Measurements from ENCODE around the gene PRR3. TPM values are rescaled to one million over a fixed set of nuclear protein-coding genes. Genes with fewer than 3 reads are reported as not detected.
"Not testable (repeated sequence)": the region's sequence is repeated elsewhere in the genome, so short reads cannot be mapped to it uniquely, and the experiment has no call there.

The PRR3 gene
- total RNA-seq, 1 experiment from 2014 or later, result 7.9 TPM

GRCh38 chr6:30571075-30571761 lies 14.1 kb downstream of the PRR3 start, which contains the start of gene ABCF1:
TSS of gene ABCF1 (plus strand) at chr6:30571442. CDS start at chr6:30571488, 46 bp downstream.
- Histone ChIP-seq H3K27me3 (replicated peaks) (no peaks in the 10 kb centered on the region), H3K36me3 (peaks cover 26% of the 10 kb centered on the region), H3K4me3 (peak within 1 kb of the TSS; percentile 68), H3K27ac (peak within 1 kb of the TSS; percentile 83), H3K9me3 (replicated peaks) (no peaks in the 10 kb centered on the region), H3K4me1 (replicated peaks) (peaks cover 13% of the 10 kb centered on the region)
- peak; percentile 98 to 99 for DNase-seq (ENCODE audit: low read depth in 1 of 2, low spot score in 2 of 2)

- no peaks in the 10 kb centered on the region for H3K27me3 ChIP-seq (replicated peaks)
- DNase-seq (ENCODE audit: low read depth in 1 of 2, low spot score in 2 of 2), result no peak
Observed at GRCh38 chr6:30571762-30572082, 14.6 kb downstream of the PRR3 start.

GRCh38 chr6:30572148-30572547 lies 15.1 kb downstream of the PRR3 start:
- Histone ChIP-seq H3K27ac (peak overlapping the region; percentile 83; the same call in 1 of the 2 replicates), H3K27me3 (replicated peaks) (no peaks in the 10 kb centered on the region), H3K36me3 (peaks cover 35% of the 10 kb centered on the region), H3K9me3 (replicated peaks) (no peaks in the 10 kb centered on the region), H3K4me3 (peak overlapping the region; percentile 68), H3K4me1 (replicated peaks) (peaks cover 13% of the 10 kb centered on the region)
- DNase-seq (ENCODE audit: low read depth in 1 of 2, low spot score in 2 of 2), result no peak

More at GRCh38 chr6:30571762-30572082, 14.6 kb downstream of the PRR3 start:
- Histone ChIP-seq H3K4me1 (replicated peaks) (peaks cover 13% of the 10 kb centered on the region), H3K27ac (peak overlapping the region; percentile 83), H3K9me3 (replicated peaks) (no peaks in the 10 kb centered on the region), H3K4me3 (peak overlapping the region; percentile 68), H3K36me3 (peaks cover 31% of the 10 kb centered on the region)

GRCh38 chr6:30573113-30573512 lies 16.0 kb downstream of the PRR3 start:
- no peak for DNase-seq (ENCODE audit: low read depth in 1 of 2, low spot score in 2 of 2)
- Histone ChIP-seq H3K27me3 (replicated peaks) (no peaks in the 10 kb centered on the region), H3K9me3 (replicated peaks) (no peaks in the 10 kb centered on the region), H3K4me3 (no peak overlapping the region), H3K27ac (no peak overlapping the region), H3K36me3 (peaks cover 45% of the 10 kb centered on the region), H3K4me1 (replicated peaks) (peaks cover 13% of the 10 kb centered on the region)

- Histone ChIP-seq H3K4me1 (replicated peaks) (no peaks in the 10 kb centered on the region), H3K27ac (no peak overlapping the region), H3K4me3 (no peak overlapping the region), H3K27me3 (replicated peaks) (no peaks in the 10 kb centered on the region), H3K36me3 (peaks cover 80% of the 10 kb centered on the region), H3K9me3 (replicated peaks) (no peaks in the 10 kb centered on the region)
- no peak for DNase-seq (ENCODE audit: low read depth in 1 of 2, low spot score in 2 of 2)
Observed at GRCh38 chr6:30578051-30578450, 21.0 kb downstream of the PRR3 start.

GRCh38 chr6:30583921-30584320 lies 26.8 kb downstream of the PRR3 start:
- Histone ChIP-seq H3K4me3 (no peak overlapping the region), H3K36me3 (peaks cover 94% of the 10 kb centered on the region), H3K27me3 (replicated peaks) (no peaks in the 10 kb centered on the region), H3K9me3 (replicated peaks) (no peaks in the 10 kb centered on the region), H3K4me1 (replicated peaks) (no peaks in the 10 kb centered on the region), H3K27ac (no peak overlapping the region)
- no peak for DNase-seq (ENCODE audit: low read depth in 1 of 2, low spot score in 2 of 2)

- Histone ChIP-seq H3K4me1 (replicated peaks) (no peaks in the 10 kb centered on the region), H3K27ac (no peak overlapping the region), H3K27me3 (replicated peaks) (no peaks in the 10 kb centered on the region), H3K36me3 (peaks cover 90% of the 10 kb centered on the region), H3K9me3 (replicated peaks) (no peaks in the 10 kb centered on the region), H3K4me3 (no peak overlapping the region)
- DNase-seq (ENCODE audit: low read depth in 1 of 2, low spot score in 2 of 2), result no peak
Observed at GRCh38 chr6:30589754-30590358, 32.8 kb downstream of the PRR3 start.

- Histone ChIP-seq H3K27me3 (replicated peaks) (no peaks in the 10 kb centered on the region), H3K36me3 (peaks cover 90% of the 10 kb centered on the region), H3K4me3 (no peak overlapping the region), H3K9me3 (replicated peaks) (no peaks in the 10 kb centered on the region), H3K27ac (no peak overlapping the region), H3K4me1 (replicated peaks) (no peaks in the 10 kb centered on the region)
- no peak for DNase-seq (ENCODE audit: low read depth in 1 of 2, low spot score in 2 of 2)
Observed at GRCh38 chr6:30590509-30590908, 33.4 kb downstream of the PRR3 start.

GRCh38 chr6:30591008-30591407 lies 33.9 kb downstream of the PRR3 start:
- no peak overlapping the region for H3K27ac ChIP-seq
- peaks cover 86% of the 10 kb centered on the region for H3K36me3 ChIP-seq
- H3K27me3 ChIP-seq (replicated peaks), result no peaks in the 10 kb centered on the region
- no peak for DNase-seq (ENCODE audit: low read depth in 1 of 2, low spot score in 2 of 2)
- H3K4me3 ChIP-seq, result no peak overlapping the region
- no peaks in the 10 kb centered on the region for H3K4me1 ChIP-seq (replicated peaks)
- H3K9me3 ChIP-seq (replicated peaks), result no peaks in the 10 kb centered on the region

- Histone ChIP-seq H3K4me1 (replicated peaks) (no peaks in the 10 kb centered on the region), H3K27ac (no peak overlapping the region), H3K4me3 (no peak overlapping the region), H3K9me3 (replicated peaks) (no peaks in the 10 kb centered on the region), H3K27me3 (replicated peaks) (no peaks in the 10 kb centered on the region), H3K36me3 (peaks cover 76% of the 10 kb centered on the region)
- DNase-seq (ENCODE audit: low read depth in 1 of 2, low spot score in 2 of 2), result no peak
Observed at GRCh38 chr6:30592287-30592686, 35.2 kb downstream of the PRR3 start.

GRCh38 chr6:30597315-30598144 lies 40.4 kb downstream of the PRR3 start:
- not testable (repeated sequence) for H3K4me3 ChIP-seq; H3K27me3 ChIP-seq (replicated peaks); H3K4me1 ChIP-seq (replicated peaks); H3K9me3 ChIP-seq (replicated peaks); H3K27ac ChIP-seq
- peaks cover 63% of the 10 kb centered on the region for H3K36me3 ChIP-seq
- DNase-seq (ENCODE audit: low read depth in 1 of 2, low spot score in 2 of 2), result peak; percentile 62 to 79

GRCh38 chr6:30598912-30599624 lies 42.0 kb downstream of the PRR3 start:
- no peaks in the 10 kb centered on the region for H3K27me3 ChIP-seq (replicated peaks)
- H3K4me3 ChIP-seq, result no peak overlapping the region
- no peak for DNase-seq (ENCODE audit: low read depth in 1 of 2, low spot score in 2 of 2)
- H3K9me3 ChIP-seq (replicated peaks), result no peaks in the 10 kb centered on the region
- no peaks in the 10 kb centered on the region for H3K4me1 ChIP-seq (replicated peaks)
- H3K36me3 ChIP-seq, result peaks cover 69% of the 10 kb centered on the region
- H3K27ac ChIP-seq, result no peak overlapping the region

- H3K27ac ChIP-seq, result no peak overlapping the region
Observed at GRCh38 chr6:30599625-30600324, 42.7 kb downstream of the PRR3 start.

More at GRCh38 chr6:30599625-30600324, 42.7 kb downstream of the PRR3 start:
- no peak for DNase-seq (ENCODE audit: low read depth in 1 of 2, low spot score in 2 of 2)
- Histone ChIP-seq H3K4me3 (no peak overlapping the region), H3K27me3 (replicated peaks) (no peaks in the 10 kb centered on the region), H3K9me3 (replicated peaks) (no peaks in the 10 kb centered on the region), H3K36me3 (peaks cover 69% of the 10 kb centered on the region), H3K4me1 (replicated peaks) (no peaks in the 10 kb centered on the region)

Measured in SJSA1 (cell line).